ENCODE measurements around the gene ACTL6B. TPM values are rescaled to one million over a fixed set of nuclear protein-coding genes. Genes with fewer than 3 reads are reported as not detected.

The ACTL6B gene
- total and polyA plus RNA-seq, 9 of the 15 experiments (the other 6 are each of a cell fraction or from before 2014, with no cell fraction given), result not detected

DNA sequence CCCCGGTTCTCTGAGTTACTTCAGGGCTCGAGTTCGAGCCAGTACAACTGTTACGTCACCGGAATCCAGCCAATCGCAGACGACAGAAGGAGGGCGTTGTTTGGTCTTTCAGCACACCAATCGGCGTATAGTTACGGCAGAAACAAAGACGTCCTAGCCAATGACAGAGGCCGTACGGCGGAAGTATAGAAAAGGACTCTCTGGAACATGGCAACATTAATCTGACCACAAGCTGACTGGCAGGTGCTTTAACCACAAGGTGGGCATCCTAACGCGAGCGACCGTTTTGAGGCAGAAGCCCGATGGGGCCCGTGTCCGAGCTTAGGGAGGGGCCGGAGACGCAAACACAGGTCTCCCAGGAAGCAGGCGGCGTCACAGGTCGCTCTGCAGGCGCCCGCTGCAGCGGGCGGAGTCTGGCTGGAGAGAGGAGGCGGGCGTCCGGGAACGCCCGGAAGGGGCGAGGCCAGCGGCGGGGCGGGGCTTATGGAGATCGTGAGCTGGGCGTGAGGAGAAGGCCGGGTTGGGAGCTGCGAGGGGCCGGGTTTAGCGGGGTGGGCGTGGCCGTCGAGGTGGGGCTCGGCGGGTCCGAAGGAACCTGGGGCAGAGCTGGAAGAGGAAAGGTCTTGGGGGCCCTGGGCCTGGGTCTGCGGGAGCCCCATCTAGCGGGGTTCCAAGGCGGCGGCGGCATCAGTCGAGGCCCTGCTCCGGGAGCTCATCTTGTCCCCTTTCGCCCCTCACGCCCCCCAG lies 44.1 kb downstream of the ACTL6B start, which contains the start of gene MOSPD3 (continued):
- no peak for TF ChIP-seq ZZZ3 (IDR thresholded peaks at IDR 0.05)
- peak; percentile 80 for TF ChIP-seq TBP (optimal IDR thresholded peaks at IDR 0.05; ENCODE audit: low read depth, low read length)
- TF ChIP-seq ZNF197 (CRISPR knock-in tag; IDR thresholded peaks at IDR 0.05; ENCODE audit: low read depth), result peak; percentile 45; the same call in 1 of the 2 replicates
- no peak for TF ChIP-seq TSC22D4 (tag; IDR thresholded peaks at IDR 0.05)
- no peak for TF ChIP-seq ZNF79 (CRISPR knock-in tag; IDR thresholded peaks at IDR 0.05; ENCODE audit: low read depth)
- TF ChIP-seq, protein P1, sequence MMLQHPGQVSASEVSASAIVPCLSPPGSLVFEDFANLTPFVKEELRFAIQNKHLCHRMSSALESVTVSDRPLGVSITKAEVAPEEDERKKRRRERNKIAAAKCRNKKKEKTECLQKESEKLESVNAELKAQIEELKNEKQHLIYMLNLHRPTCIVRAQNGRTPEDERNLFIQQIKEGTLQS (IDR thresholded peaks at IDR 0.05), result peak; percentile 99
- TF ChIP-seq, protein P1 (CRISPR knock-in tag; conservative IDR thresholded peaks at IDR 0.05), result peak; percentile 79; the same call in 1 of the 2 replicates
- peak; percentile 87 for TF ChIP-seq POLR2AphosphoS5 (IDR thresholded peaks at IDR 0.05; ENCODE audit: control insufficient read depth, insufficient read depth, low read depth, low read length)
- TF ChIP-seq ZNF263 (CRISPR knock-in tag; IDR thresholded peaks at IDR 0.05; ENCODE audit: borderline replicate concordance), result no peak
- TF ChIP-seq PHF8 (IDR thresholded peaks at IDR 0.05; ENCODE audit: borderline replicate concordance, low read length), result peak; percentile 82; the same call in 1 of the 2 replicates
- no peak for TF ChIP-seq LCOR (CRISPR knock-in tag; IDR thresholded peaks at IDR 0.05)
- TF ChIP-seq HDAC2 (IDR thresholded peaks at IDR 0.05), result peak; percentile 66
- TF ChIP-seq E2F4 (CRISPR knock-in tag; IDR thresholded peaks at IDR 0.05; ENCODE audit: low read depth), result no peak
- peak; percentile 80 for TF ChIP-seq SIN3B (IDR thresholded peaks at IDR 0.05; ENCODE audit: low read depth)
- TF ChIP-seq SREBF2 (CRISPR knock-in tag; IDR thresholded peaks at IDR 0.05), result no peak
- no peak for TF ChIP-seq HOXB6 (CRISPR knock-in tag; IDR thresholded peaks at IDR 0.05; ENCODE audit: borderline replicate concordance)
- no peak for TF ChIP-seq BRCA1 (IDR thresholded peaks at IDR 0.05)
- TF ChIP-seq BRCA1 (CRISPR knock-in tag; IDR thresholded peaks at IDR 0.05), result no peak
- no peak for TF ChIP-seq DMBX1 (CRISPR knock-in tag; IDR thresholded peaks at IDR 0.05; ENCODE audit: borderline replicate concordance)
- TF ChIP-seq DPF2 (IDR thresholded peaks at IDR 0.05), result no peak; the same call in 1 of the 2 replicates
- TF ChIP-seq FOS (IDR thresholded peaks at IDR 0.05; ENCODE audit: extremely low read depth, insufficient read length), result peak; percentile 90
- no peak; the same call in 1 of the 2 replicates for TF ChIP-seq NFRKB (IDR thresholded peaks at IDR 0.05; ENCODE audit: low read depth)
- TF ChIP-seq SMAD4 (CRISPR knock-in tag; conservative IDR thresholded peaks at IDR 0.05), result peak; percentile 33
- TF ChIP-seq MED1 (CRISPR knock-in tag; IDR thresholded peaks at IDR 0.05; ENCODE audit: borderline replicate concordance), result no peak
- no peak for TF ChIP-seq PTBP1 (IDR thresholded peaks at IDR 0.05; ENCODE audit: low read depth, low read length)
- no peak for TF ChIP-seq KLF1 (tag; IDR thresholded peaks at IDR 0.05)
- peak; percentile 72 for TF ChIP-seq CREB1 (IDR thresholded peaks at IDR 0.05)
- peak; percentile 88 for TF ChIP-seq CREB1 (CRISPR knock-in tag; IDR thresholded peaks at IDR 0.05)
- peak; percentile 83 for TF ChIP-seq CREM (IDR thresholded peaks at IDR 0.05; ENCODE audit: low read depth)
- TF ChIP-seq ZNF121 (CRISPR knock-in tag; conservative IDR thresholded peaks at IDR 0.05), result no peak
- TF ChIP-seq NCOR1 (IDR thresholded peaks at IDR 0.05), result no peak

Measured in K562 (cell line).